Activated CD4-positive, alpha-beta T cell treated with anti-CD3 and anti-CD28 coated beads, Interleukin-2, amount 50 U/mL, for 16 hours (primary cell): ENCODE data around the gene NCR3LG1.
"Not testable (repeated sequence)": the region's sequence is repeated elsewhere in the genome, so short reads cannot be mapped to it uniquely, and the experiment has no call there.

ENCODE experiments used
- DNase-seq: peaks from one replicate; pipeline ENCODE4 v3.0.0-alpha.2; 2020

Gene NCR3LG1

DNA sequence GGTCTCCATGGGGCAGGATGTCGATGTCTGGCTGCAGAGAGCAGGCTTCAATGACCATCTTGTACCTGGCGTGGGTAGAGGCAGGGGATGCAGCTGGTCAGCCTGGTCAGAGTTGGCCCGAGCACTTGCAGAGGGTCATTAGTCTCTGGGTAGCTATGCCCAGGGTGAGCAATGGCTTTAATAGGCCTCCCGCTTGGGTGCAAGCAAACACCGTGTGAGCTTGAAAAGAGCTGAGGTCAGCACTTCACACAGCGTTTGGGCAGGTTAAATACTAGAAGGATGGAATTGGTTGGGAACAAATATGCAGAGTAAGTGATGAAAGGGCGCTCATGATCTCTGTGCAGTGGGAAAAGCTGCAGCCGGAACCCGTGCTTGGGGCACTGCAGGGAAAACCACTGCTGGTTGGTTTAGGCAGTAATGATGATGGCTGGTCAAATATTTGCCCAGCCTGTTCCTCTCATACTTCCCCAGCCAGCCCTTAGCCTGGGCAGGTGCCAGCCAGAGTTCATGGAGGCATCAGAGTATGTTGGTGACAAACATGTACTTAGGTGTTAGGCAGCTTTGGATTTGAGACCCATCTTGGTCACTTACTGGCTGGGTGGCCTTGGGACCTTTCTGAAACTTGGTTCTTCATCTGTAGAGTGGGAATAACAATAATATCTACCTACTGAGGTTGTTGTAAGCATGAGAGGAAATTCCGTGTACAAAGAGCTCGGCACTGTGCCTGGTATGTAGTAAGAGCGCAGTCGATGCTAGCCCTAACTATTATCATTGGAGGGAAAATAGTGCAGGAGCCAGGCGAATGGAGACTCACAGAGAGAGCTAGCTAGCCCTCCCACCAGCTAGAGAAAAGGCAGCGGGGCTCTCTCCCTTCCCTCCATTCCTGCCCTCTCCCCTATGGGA is 62.1 kb downstream of the NCR3LG1 start:
- no peak for DNase-seq

DNA sequence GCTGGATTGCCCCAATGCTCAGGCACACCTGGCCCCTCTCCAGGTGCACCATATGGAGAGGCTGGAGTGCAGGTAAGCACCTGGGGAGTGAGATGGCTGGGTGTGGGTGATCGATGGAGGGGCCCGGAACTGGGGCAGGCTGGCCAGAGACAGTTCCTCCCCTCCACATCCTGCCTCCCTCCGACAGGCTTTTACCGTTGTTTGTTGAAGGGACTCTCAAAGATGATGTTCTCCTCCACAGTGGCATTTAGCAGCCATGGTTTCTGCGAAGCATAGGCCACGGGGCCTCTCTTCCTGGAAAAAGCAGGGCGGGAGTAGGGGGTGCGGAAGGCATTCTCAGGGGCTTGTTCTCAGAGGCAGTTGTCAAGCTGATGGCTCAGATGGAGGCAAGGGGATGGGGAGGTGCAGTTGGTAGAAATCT is 62.7 kb downstream of the NCR3LG1 start:
- no peak for DNase-seq

DNA sequence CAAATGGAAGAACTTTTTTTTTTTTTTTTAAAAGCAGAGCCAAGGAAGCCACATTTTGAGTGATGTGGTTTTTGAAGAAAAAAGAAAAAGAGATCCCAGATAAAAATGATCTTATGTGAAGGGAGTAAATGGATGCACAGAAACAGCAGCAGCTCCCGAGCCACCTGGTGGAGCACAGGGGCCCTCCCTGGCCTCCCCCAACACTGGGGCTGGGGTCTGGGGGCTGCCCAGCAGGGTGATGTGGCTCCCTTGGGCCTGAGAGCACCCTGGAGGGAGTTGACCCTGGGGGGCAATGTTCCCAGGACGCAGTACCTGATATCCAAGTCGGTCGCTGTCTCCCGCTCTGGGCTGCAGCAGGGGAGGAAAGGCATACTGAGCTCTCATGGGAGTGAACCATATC is 63.4 kb downstream of the NCR3LG1 start:
- DNase-seq = no peak

DNA sequence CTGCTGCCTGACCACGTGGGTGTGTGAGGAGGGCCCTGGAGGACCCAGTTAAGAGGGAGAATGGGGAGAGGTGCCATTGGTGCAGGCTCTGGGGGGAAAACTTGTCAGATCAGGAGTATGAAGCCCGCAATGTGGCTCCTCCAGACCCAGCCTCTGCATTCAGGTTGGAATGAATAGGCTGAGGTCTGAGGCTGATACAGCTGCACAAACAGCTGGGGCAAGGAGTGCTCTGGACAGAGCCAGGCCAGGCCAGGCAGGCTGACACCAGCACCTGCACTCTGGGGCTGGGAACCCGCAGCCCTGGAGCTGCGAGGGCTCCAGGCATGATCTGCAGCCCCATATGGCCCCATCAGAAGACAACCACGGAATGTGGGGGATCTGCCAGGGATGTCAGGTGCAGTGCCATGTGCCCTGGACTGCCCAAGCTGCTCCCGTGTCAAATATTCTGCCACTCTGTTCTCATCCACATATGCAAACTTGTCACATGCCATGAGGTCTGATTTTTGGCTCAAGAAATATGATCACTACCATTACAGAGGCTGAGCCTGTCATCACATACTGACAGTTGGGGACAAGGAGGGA is 64.0 kb downstream of the NCR3LG1 start:
- no peak for DNase-seq

DNA sequence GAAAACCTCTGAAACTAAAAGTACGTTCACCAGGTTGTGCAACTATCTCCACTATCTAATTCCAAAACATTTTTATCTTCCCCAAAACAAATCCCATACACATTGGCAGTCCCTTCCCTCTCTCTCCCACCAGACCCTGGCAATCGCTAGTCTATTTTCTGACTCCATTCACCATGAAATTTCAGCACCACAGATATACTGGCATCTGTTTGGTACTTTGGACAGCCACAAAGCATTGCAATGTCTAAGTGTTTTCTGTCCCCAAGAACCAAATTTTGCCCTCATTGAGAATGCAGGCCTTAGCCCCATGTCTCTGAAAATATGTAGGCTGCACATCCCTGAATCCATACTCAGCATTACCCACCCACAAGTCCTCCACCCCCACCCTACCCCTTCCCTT is 64.9 kb downstream of the NCR3LG1 start:
- no peak for DNase-seq

DNA sequence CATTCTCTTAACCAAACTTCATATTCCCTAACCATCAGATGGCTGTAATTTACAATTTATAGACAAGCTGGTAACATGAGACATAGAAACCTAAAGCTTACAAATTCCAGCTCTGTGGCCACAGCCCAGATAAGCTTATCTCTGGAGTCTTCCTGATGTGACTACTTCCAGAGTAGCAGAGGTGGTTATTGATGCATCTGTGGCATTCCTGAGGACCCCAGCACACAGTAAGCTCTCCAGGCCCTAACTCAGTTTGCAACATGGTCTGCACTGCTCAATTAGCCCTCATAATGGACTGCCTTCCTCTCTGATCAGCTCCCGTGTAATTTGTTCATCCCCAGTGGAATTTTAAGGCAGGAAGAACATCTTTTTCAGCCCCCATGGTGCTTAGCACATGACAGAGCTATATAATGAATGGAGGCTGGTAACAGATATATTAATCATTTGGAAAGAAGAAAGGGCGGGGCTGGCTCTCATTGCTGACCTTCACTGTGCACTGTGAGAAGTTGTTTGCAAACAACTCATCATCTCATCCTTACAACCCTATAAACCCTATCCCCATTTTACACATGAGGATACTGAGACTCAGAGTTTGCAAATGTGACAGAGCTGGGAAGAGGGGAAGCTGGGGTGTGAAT is 67.0 kb downstream of the NCR3LG1 start:
- no peak for DNase-seq

DNA sequence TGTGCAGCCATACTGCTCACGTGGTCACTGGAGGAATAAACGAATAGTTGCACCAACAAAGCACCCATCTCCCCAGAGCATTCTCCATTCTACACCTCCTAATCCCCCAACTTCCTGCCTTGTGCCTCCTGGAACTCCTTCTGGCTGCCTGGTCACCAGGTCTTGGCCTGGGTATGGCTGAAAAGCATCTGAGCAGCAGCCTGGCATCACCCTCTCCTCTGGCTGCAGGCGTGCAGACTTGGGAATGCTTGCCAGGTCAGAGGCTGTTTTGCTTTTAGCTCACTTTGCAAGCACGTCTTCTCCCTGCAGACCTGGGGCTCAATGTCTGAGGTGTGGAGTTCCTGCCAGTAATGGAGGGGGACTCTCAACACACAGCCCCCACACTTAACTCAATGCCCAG is 70.2 kb downstream of the NCR3LG1 start:
- DNase-seq = no peak

DNA sequence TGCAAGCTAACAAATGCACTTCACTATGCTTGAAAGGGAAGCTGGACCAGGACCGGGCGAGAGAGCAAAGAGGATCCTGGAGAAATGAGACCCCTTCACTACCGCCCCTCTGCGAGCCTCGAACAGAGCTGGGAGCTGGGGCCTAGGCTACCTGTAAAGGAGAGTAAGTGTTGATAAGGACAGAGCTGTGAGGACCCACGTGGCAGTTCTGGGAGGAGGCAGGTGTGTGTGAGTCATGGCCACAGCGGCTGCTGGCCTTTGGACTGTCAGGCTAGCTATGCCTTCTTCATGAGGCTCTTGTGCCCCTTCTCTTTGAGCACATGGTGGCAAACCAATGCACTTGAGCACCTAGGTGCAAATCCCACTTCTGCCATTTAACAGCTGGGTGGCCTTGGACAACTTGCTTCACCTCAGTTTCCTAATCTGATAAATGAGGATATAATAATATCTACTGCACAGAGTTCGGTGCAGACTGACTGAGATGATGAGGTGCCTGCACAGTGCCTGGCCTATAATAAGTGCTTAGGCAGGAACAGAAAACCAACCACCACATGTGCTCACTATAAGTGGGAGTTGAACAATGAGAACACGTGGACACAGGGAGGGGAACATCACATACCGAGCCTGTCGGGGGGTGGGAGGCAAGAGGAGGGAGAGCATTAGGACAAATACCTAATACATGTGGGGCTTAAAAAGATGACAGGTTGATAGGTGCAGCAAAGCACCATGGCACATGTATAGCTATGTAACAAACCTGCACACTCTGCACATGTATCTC is 72.1 kb downstream of the NCR3LG1 start:
- DNase-seq = no peak

DNA sequence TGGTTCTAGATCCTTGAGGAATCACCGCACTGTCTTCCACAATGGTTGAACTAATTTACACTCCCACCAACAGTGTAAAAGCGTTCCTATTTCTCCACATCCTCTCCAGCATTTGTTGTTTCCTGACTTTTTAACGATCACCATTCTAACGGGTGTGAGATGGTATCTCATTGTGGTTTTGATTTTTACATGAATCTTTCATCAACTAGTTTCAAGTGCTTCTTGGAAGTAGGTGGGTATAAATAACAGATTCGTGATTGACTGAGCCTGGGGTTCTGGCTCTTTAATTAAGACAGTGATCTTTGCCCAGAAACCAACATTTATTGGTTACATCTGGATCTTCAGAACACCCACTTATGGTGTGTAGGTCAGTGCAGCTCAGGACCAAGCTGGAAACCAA is 74.6 kb downstream of the NCR3LG1 start:
- DNase-seq = not testable (repeated sequence)
